A549 (cell line): ENCODE data around the gene SPIRE2. TPM values are rescaled to one million over a fixed set of nuclear protein-coding genes. Genes with fewer than 3 reads are reported as not detected.
"Not testable (repeated sequence)": the region's sequence is repeated elsewhere in the genome, so short reads cannot be mapped to it uniquely, and the experiment has no call there.

Source experiments
- ATAC-seq, 2 experiments: fragments of 200-7000 bp in 1 of 2; fragments of >200 bp in 1 of 2; cut with Nextera tagmentation in 1 of 2; cut with Tn5 transposase in 1 of 2; 3 replicates each; pipeline versions ENCODE4 v1.8.0 to v1.9.1; 2018 to 2020; ENCODE audit warnings: mild to moderate bottlenecking in 1 of 2, moderate library complexity in 1 of 2
- CTCF ChIA-PET: fragments of 300-600 bp; sonication (Branson Sonifier 250); formaldehyde crosslinking; extraction: SDS; loops from one replicate; lab custom pipeline; 2021; ENCODE audit warnings: antibody characterized with exemption, inconsistent platforms; lab: Yijun Ruan, JAX
- POLR2A ChIA-PET: fragments of 350-600 bp; formaldehyde crosslinking; extraction: SDS; loops from one replicate; lab custom pipeline; 2021; ENCODE audit warnings: antibody characterized with exemption, inconsistent platforms; lab: Yijun Ruan, JAX
- DNase-seq, 2 experiments: peaks; one replicate each; pipeline versions ENCODE4 v3.0.0 to v3.0.0-alpha.2; 2011 to 2016; ENCODE audit warnings: low read depth in 1 of 2, low spot score in 1 of 2
- FAIRE-seq: peaks from 2 replicates; lab custom pipeline; 2011; peaks lifted over from hg19 to GRCh38; lab: Jason Lieb, UNC
- H3K27ac ChIP-seq, 2 experiments: fragments of >200 bp; sonication (Bioruptor Twin); formaldehyde crosslinking; 3 replicates each; pipeline ENCODE4 v1.5.1; 2016 to 2017
- H3K4me1 ChIP-seq: fragments of >200 bp; sonication (Bioruptor Twin); formaldehyde crosslinking; 3 replicates; pipeline ENCODE4 v1.6.1; 2016
- H3K4me2 ChIP-seq: fragments of >200 bp; sonication (Bioruptor Twin); formaldehyde crosslinking; 3 replicates; pipeline ENCODE4 v1.6.1; 2016
- H3K4me3 ChIP-seq: fragments of >200 bp; sonication (Bioruptor Twin); formaldehyde crosslinking; 3 replicates; pipeline ENCODE4 v1.5.1; 2016
- H3K9me3 ChIP-seq: fragments of >200 bp; sonication (Bioruptor Twin); formaldehyde crosslinking; 3 replicates; pipeline ENCODE4 v1.6.1; 2016
- CBX8 ChIP-seq: fragments of 200-600 bp; sonication (generic); IDR thresholded peaks from 2 replicates; pipeline ENCODE4 v1.6.1; 2016
- EHF ChIP-seq: fragments of 250-450 bp; sonication (Bioruptor Pico); IDR thresholded peaks from 2 replicates; pipeline ENCODE4 v1.5.0; 2020; ENCODE audit warnings: mild to moderate bottlenecking
- EHMT2 ChIP-seq: fragments of 200-600 bp; sonication (generic); IDR thresholded peaks from 2 replicates; pipeline ENCODE4 v1.6.1; 2016; ENCODE audit warnings: antibody characterized with exemption, low read depth, mild to moderate bottlenecking, moderate library complexity
- GATA3 ChIP-seq: IDR thresholded peaks from 2 replicates; pipeline ENCODE4 v1.6.1; 2012; ENCODE audit warnings: borderline replicate concordance
- HEYL ChIP-seq: fragments of 250-450 bp; sonication (Bioruptor Pico); IDR thresholded peaks from 2 replicates; pipeline ENCODE4 v1.8.0; 2021; ENCODE audit warnings: mild to moderate bottlenecking, moderate library complexity
- JUNB ChIP-seq: fragments of >200 bp; sonication (Bioruptor Twin); formaldehyde crosslinking; IDR thresholded peaks from 2 replicates; pipeline ENCODE4 v1.6.1; 2016
- NPAS2 ChIP-seq: fragments of 250-450 bp; sonication (Bioruptor Pico); IDR thresholded peaks from 2 replicates; pipeline ENCODE4 v1.8.0; 2022; ENCODE audit warnings: mild to moderate bottlenecking, moderate library complexity, borderline replicate concordance
- PHF8 ChIP-seq: fragments of 200-600 bp; sonication (generic); IDR thresholded peaks from 2 replicates; pipeline ENCODE4 v1.6.1; 2016; ENCODE audit warnings: low read depth, mild to moderate bottlenecking, antibody characterized with exemption, moderate library complexity, borderline replicate concordance
- POLR2A ChIP-seq: IDR thresholded peaks from 2 replicates; pipeline ENCODE4 v1.6.1; 2012; ENCODE audit warnings: mild to moderate bottlenecking, low read length
- POLR2AphosphoS2 ChIP-seq: conservative IDR thresholded peaks from 2 replicates; pipeline ENCODE4 v1.6.1; 2012; ENCODE audit warnings: low read length, improper control_type of control experiment, inconsistent platforms
- RAD21 ChIP-seq, 2 experiments: fragments of >200 bp in 1 of 2; sonication (Bioruptor Twin) in 1 of 2; formaldehyde crosslinking in 1 of 2; IDR thresholded peaks in 1 of 2; conservative IDR thresholded peaks in 1 of 2; 2 replicates in 1 of 2; 3 replicates in 1 of 2; pipeline ENCODE4 v1.6.1; 2012 to 2018; ENCODE audit warnings: inconsistent platforms in 1 of 2
- RFX5 ChIP-seq: fragments of 450-650 bp; IDR thresholded peaks from 2 replicates; pipeline ENCODE4 v1.7.1; 2014; ENCODE audit warnings: antibody characterized with exemption, mild to moderate bottlenecking, moderate library complexity
- SMC3 ChIP-seq: fragments of >200 bp; sonication (Bioruptor Twin); formaldehyde crosslinking; IDR thresholded peaks from 3 replicates; pipeline ENCODE4 v1.6.1; 2018; ENCODE audit warnings: inconsistent platforms
- SREBF2 ChIP-seq: fragments of 450-650 bp; IDR thresholded peaks from 2 replicates; pipeline ENCODE4 v1.6.1; 2014; ENCODE audit warnings: mild to moderate bottlenecking, moderate library complexity
- ZC3H11A ChIP-seq: fragments of 450-650 bp; IDR thresholded peaks from 2 replicates; pipeline ENCODE4 v1.6.1; 2014; ENCODE audit warnings: antibody characterized with exemption, mild to moderate bottlenecking
- ZSCAN20 ChIP-seq: fragments of 250-450 bp; sonication (Bioruptor Pico); IDR thresholded peaks from 2 replicates; pipeline ENCODE4 v1.8.0; 2022; ENCODE audit warnings: mild to moderate bottlenecking, moderate library complexity
- WGBS: methylation state at CpG from one replicate; pipeline ENCODE4 v1.1.6; 2017; ENCODE audit errors: missing lambda C conversion rate; 5-methylcytosine and 5-hydroxymethylcytosine counted together
- polyA plus RNA-seq, 4 experiments: library from polyadenylated mRNA; depleted of rRNA in 3 of 4; stranded (reverse); fragments of >200 nt; fragmentation: RNase III in 1 of 4; extraction: RNeasy Plus Mini Kit Qiagen cat#74134 plus additional on column Dnase treatment in 1 of 4; gene quantifications; 2 replicates in 3 of 4; 3 replicates in 1 of 4; pipeline ENCODE4 v1.2.3, GENCODE V29; 2011 to 2017
- TF ChIP-seq, protein P1 (sequence below): fragments of 450-650 bp; IDR thresholded peaks from 2 replicates; pipeline ENCODE4 v1.6.1; 2014; ENCODE audit warnings: antibody characterized with exemption
- TF ChIP-seq, protein P2 (sequence below): IDR thresholded peaks from 2 replicates; pipeline ENCODE4 v1.6.1; 2012
- TF ChIP-seq, protein P3 (sequence below): fragments of 200-600 bp; sonication (generic); IDR thresholded peaks from 2 replicates; pipeline ENCODE4 v1.6.1; 2016; ENCODE audit warnings: antibody characterized with exemption, mild to moderate bottlenecking, moderate library complexity

SPIRE2 gene
- polyA plus RNA-seq, 2 of the 4 experiments (the other 2 are of a cell fraction), result 6.0 to 9.9 TPM

DNA sequence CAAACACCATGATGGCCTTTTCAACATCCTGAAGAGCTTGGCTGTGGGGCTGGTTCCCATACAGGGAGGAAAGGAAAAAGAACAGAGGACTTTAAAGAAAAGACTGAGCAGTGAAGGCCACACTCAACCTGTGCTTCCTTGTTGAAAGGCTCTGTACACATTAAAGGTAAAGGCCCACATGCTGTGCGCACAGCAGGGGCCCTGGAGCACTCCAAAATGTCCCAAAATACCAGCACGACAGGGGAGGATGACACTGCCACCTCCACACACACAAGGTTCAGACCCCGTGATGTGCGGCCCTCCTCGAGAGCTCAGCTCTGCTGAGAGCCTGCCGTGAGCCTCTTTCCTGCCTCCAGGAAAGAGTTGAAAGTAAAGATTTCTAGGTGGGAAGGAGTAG, 48.4 kb upstream of the SPIRE2 start:
- FAIRE-seq, result no peak
- Histone ChIP-seq H3K4me3 (no peak overlapping the region), H3K4me2 (no peak overlapping the region), H3K9me3 (no peaks in the 10 kb centered on the region), H3K4me1 (no peaks in the 10 kb centered on the region), H3K27ac (no peak overlapping the region)
- DNase-seq, result no peak
- WGBS, result 91% methylated on average over 6 of the region's 6 CpGs
- ChIA-PET POLR2A (no interaction called here), CTCF (interaction anchor here (0.7 to 1.6 kb wide), 5 partner anchors 9 to 84 kb away, joined by 3 read pairs; no protein-coding TSS in a partner anchor)
- TF ChIP-seq ZSCAN20 (CRISPR knock-in tag) (no peak), HEYL (CRISPR knock-in tag) (no peak), PHF8 (no peak)
- ATAC-seq, result no peak

DNA sequence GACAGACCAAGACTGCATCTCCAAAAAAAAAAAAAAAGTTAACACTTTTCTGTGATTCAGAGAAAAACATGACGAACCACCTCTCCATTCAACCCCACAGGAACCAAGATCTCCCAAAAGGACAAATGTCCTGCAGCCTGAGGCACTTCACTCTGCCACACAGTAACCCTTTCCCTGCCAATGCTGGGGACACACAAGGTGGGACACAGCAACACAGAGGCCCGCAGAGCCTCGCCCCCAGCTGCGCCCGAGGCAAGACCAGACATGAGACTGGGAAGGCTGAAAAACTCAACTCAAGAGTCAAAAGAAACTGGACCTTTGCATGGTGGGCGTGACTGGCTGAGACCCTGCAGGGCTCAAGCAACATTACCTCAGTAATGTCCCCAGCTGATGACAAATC, 45.8 kb upstream of the SPIRE2 start:
- FAIRE-seq, result no peak
- H3K4me1 ChIP-seq, result no peaks in the 10 kb centered on the region
- TF ChIP-seq NPAS2 (CRISPR knock-in tag) (no peak), RFX5 (no peak), CBX8 (no peak), SMC3 (no peak), EHMT2 (no peak), JUNB (no peak), ZSCAN20 (CRISPR knock-in tag) (no peak), ZC3H11A (no peak), RAD21 (conservative IDR thresholded peaks at IDR 0.05 in 1 of 2, IDR thresholded peaks at IDR 0.05 in 1 of 2) (no peak), EHF (CRISPR knock-in tag) (no peak), POLR2AphosphoS2 (no peak), GATA3 (no peak), POLR2A (no peak), SREBF2 (no peak)
- TF ChIP-seq, protein P1, sequence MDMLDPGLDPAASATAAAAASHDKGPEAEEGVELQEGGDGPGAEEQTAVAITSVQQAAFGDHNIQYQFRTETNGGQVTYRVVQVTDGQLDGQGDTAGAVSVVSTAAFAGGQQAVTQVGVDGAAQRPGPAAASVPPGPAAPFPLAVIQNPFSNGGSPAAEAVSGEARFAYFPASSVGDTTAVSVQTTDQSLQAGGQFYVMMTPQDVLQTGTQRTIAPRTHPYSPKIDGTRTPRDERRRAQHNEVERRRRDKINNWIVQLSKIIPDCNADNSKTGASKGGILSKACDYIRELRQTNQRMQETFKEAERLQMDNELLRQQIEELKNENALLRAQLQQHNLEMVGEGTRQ, result no peak
- TF ChIP-seq, protein P2, sequence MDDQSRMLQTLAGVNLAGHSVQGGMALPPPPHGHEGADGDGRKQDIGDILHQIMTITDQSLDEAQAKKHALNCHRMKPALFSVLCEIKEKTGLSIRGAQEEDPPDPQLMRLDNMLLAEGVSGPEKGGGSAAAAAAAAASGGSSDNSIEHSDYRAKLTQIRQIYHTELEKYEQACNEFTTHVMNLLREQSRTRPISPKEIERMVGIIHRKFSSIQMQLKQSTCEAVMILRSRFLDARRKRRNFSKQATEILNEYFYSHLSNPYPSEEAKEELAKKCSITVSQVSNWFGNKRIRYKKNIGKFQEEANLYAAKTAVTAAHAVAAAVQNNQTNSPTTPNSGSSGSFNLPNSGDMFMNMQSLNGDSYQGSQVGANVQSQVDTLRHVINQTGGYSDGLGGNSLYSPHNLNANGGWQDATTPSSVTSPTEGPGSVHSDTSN, result no peak
- TF ChIP-seq, protein P3, sequence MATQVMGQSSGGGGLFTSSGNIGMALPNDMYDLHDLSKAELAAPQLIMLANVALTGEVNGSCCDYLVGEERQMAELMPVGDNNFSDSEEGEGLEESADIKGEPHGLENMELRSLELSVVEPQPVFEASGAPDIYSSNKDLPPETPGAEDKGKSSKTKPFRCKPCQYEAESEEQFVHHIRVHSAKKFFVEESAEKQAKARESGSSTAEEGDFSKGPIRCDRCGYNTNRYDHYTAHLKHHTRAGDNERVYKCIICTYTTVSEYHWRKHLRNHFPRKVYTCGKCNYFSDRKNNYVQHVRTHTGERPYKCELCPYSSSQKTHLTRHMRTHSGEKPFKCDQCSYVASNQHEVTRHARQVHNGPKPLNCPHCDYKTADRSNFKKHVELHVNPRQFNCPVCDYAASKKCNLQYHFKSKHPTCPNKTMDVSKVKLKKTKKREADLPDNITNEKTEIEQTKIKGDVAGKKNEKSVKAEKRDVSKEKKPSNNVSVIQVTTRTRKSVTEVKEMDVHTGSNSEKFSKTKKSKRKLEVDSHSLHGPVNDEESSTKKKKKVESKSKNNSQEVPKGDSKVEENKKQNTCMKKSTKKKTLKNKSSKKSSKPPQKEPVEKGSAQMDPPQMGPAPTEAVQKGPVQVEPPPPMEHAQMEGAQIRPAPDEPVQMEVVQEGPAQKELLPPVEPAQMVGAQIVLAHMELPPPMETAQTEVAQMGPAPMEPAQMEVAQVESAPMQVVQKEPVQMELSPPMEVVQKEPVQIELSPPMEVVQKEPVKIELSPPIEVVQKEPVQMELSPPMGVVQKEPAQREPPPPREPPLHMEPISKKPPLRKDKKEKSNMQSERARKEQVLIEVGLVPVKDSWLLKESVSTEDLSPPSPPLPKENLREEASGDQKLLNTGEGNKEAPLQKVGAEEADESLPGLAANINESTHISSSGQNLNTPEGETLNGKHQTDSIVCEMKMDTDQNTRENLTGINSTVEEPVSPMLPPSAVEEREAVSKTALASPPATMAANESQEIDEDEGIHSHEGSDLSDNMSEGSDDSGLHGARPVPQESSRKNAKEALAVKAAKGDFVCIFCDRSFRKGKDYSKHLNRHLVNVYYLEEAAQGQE, result no peak
- TF ChIP-seq, all 56 proteins: peak for 0
- no peak overlapping the region for H3K27ac ChIP-seq
- CTCF ChIA-PET, result no interaction called here
- no peak overlapping the region for H3K4me2 ChIP-seq
- H3K9me3 ChIP-seq, result no peaks in the 10 kb centered on the region
- POLR2A ChIA-PET, result no interaction called here
- 79% methylated on average over 6 of the region's 6 CpGs for WGBS
- H3K4me3 ChIP-seq, result no peak overlapping the region
- DNase-seq (no peak), ATAC-seq (0 out of 6 replicates have a peak, but pooled peaks of 1 of the 2 experiments have one; percentile 24)

DNA sequence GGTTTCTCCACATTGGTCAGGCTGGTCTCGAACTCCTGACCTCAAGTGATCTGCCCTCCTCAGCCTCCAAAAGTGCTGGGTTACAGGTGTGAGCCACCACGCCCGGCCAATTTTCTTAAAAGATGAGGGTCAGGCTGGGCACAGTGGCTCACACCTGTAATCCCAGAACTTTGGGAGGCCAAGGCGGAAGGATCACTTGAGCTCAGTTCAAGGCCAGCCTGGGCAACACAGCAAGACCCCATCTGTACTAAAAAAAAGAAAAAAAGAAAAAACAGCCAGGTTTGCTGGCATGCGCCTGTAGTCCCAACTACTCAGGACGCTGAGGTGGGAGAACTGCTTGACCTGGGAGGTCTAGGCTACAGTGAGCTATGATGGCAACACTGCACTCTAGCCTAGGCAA, 44.3 kb upstream of the SPIRE2 start:
- 91% methylated on average over 6 of the region's 6 CpGs for WGBS
- H3K4me2 ChIP-seq, H3K4me3 ChIP-seq, FAIRE-seq, ATAC-seq, POLR2A ChIA-PET, H3K4me1 ChIP-seq, H3K9me3 ChIP-seq, H3K27ac ChIP-seq, DNase-seq: not testable (repeated sequence)
- CTCF ChIA-PET, result interaction anchor here (0.9 to 1.2 kb wide), 2 partner anchors 8 to 78 kb away, joined by 3 to 5 read pairs; no protein-coding TSS in a partner anchor
